NB4 (cell line): Measurements from ENCODE around the gene ACER3.

Source experiments
- DNase-seq: peaks from one replicate; pipeline ENCODE4 v3.0.0; 2010; ENCODE audit warnings: low read depth
- H3K4me3 ChIP-seq: one replicate; pipeline ENCODE4 v1.5.1; 2011; ENCODE audit warnings: mild to moderate bottlenecking, low read depth, low read length, moderate library complexity
- CTCF ChIP-seq: IDR thresholded peaks from one replicate; pipeline ENCODE4 v1.5.1; 2012; ENCODE audit warnings: low read depth, low read length
- MAX ChIP-seq: IDR thresholded peaks from 2 replicates; pipeline ENCODE4 v1.6.1; 2011; ENCODE audit warnings: low read depth, low read length
- MYC ChIP-seq: IDR thresholded peaks from 2 replicates; pipeline ENCODE4 v1.6.1; 2011; ENCODE audit warnings: low read depth, low read length
- POLR2A ChIP-seq: IDR thresholded peaks from 2 replicates; pipeline ENCODE4 v1.6.1; 2011; ENCODE audit warnings: mild to moderate bottlenecking; ENCODE audit not compliant: insufficient read length; ENCODE audit errors: extremely low read depth

ACER3 gene

GRCh38 chr11:76844511-76844910, 16.2 kb upstream of the ACER3 start:
- TF ChIP-seq CTCF (no peak), MYC (no peak), POLR2A (no peak), MAX (no peak)
- DNase-seq = no peak
- H3K4me3 ChIP-seq = no peak overlapping the region

GRCh38 chr11:76845069-76845468, 15.6 kb upstream of the ACER3 start:
- TF ChIP-seq MAX = no peak
- DNase-seq = no peak
- H3K4me3 ChIP-seq = no peak overlapping the region

GRCh38 chr11:76846441-76846840, 14.3 kb upstream of the ACER3 start:
- H3K4me3 ChIP-seq = no peak overlapping the region
- TF ChIP-seq CTCF (no peak), MYC (no peak), POLR2A (no peak), MAX (no peak)
- DNase-seq = no peak

- no peak overlapping the region for H3K4me3 ChIP-seq
- DNase-seq = no peak
- TF ChIP-seq POLR2A (no peak), MYC (no peak), CTCF (no peak), MAX (no peak)
Observed at GRCh38 chr11:76849376-76849775, 11.3 kb upstream of the ACER3 start.

GRCh38 chr11:76850130-76850529, 10.6 kb upstream of the ACER3 start:
- no peak for TF ChIP-seq MAX
- TF ChIP-seq MYC = no peak
- no peak for TF ChIP-seq POLR2A
- TF ChIP-seq CTCF = no peak
- no peak for DNase-seq
- no peak overlapping the region for H3K4me3 ChIP-seq

GRCh38 chr11:76850815-76851214, 9.9 kb upstream of the ACER3 start:
- TF ChIP-seq POLR2A (no peak), CTCF (no peak), MAX (no peak), MYC (no peak)

More at GRCh38 chr11:76850815-76851214, 9.9 kb upstream of the ACER3 start:
- no peak overlapping the region for H3K4me3 ChIP-seq
- DNase-seq = no peak
